ENCODE results near the gene CDAN1.
"Not testable (repeated sequence)": the region's sequence is repeated elsewhere in the genome, so short reads cannot be mapped to it uniquely, and the experiment has no call there.

CDAN1 gene
- 22.2 to 54.1 reads per million in 2 experiments for total RNA-seq

- DNase-seq (ENCODE audit: low read depth) = peak; percentile 88
These were observed at the start of gene CDAN1 for GRCh38 chr15:42736793-42737528. TSS of gene CDAN1 (minus strand) at chr15:42737128. CDS start at chr15:42737102, 26 bp downstream.

GRCh38 chr15:42785569-42785968 is 48.6 kb upstream of the CDAN1 start:
- no peak for DNase-seq (ENCODE audit: low read depth)

- no peak for DNase-seq (ENCODE audit: low read depth)
These were observed 47.8 kb upstream of the CDAN1 start for GRCh38 chr15:42784705-42785104.

DNA sequence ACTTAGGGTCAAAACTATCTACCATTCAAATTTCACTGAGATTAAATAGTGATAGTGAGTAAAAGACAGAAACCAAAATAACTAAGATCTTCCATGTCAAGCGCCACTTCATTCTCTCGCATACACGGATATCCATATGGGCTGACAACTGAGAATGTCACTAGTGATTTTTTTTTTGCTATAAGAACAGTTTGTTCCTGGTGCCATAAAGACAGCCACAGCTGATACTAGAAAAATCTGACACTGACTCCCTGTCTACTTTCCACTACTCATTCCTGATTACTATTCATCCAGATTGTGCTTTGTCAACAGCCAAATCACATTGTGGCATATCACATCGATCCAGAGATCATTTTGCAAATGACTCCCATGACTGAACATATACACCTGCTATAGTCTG is 45.8 kb upstream of the CDAN1 start:
- no peak for DNase-seq (ENCODE audit: low read depth)

DNA sequence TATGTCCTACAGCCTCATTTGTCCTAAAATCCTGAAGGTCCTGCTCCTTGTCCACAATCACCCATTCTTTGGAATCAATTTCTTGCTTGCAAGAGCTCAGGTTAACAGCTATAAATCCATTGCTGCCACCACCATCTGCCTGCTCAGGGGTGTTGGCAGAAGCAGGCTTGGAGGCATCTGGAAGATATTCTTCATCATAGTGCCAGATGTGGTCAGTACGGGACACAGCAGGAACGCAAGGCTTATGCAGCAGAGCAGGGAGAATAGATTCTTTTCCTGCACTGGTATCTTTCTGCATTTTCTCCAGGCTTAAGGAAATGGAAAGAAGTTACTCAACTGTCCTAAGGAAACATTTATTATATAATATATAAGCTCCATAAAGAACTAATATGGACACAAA is 38.5 kb upstream of the CDAN1 start:
- DNase-seq (ENCODE audit: low read depth) = no peak

GRCh38 chr15:42772901-42773300 is 36.0 kb upstream of the CDAN1 start:
- no peak for DNase-seq (ENCODE audit: low read depth)

DNA sequence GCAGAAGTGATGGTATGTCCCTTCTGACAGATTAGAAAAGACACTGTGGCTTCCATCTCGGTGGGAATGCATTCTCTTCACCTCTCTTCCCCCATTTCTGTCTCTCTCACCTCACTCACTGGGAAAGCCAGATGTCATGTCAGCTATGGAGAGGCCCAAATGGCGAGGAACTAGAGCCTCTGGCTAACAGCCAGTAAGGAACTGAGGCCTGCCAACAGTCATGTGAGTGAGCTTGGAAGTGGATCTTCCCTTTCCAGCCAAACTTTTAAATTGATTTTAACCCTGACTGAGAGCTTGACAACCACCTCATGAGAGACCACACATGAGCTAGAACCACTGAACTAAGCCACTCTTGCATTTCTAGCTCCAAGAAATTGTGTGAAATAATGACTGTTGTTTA is 35.2 kb upstream of the CDAN1 start:
- no peak for DNase-seq (ENCODE audit: low read depth)

DNA sequence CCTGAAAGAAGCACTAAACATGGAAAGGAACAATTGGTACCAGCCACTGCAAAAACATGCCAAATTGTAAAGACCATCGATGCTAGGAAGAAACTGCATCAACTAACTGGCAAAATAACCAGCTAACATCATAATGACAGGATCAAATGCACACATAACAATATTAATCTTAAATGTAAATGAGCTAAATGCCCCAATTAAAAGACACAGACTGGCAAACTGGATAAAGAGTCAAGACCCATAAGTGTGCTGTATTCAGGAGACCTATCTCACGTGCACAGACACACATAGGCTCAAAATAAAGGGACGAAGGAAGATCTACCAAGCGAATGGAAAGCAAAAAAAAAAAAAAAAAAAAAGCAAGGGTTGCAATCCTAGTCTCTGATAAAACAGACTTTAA is 29.2 kb upstream of the CDAN1 start:
- not testable (repeated sequence) for DNase-seq (ENCODE audit: low read depth)

- DNase-seq (ENCODE audit: low read depth) = not testable (repeated sequence)
These were observed 27.3 kb upstream of the CDAN1 start for GRCh38 chr15:42764154-42764731.

DNA sequence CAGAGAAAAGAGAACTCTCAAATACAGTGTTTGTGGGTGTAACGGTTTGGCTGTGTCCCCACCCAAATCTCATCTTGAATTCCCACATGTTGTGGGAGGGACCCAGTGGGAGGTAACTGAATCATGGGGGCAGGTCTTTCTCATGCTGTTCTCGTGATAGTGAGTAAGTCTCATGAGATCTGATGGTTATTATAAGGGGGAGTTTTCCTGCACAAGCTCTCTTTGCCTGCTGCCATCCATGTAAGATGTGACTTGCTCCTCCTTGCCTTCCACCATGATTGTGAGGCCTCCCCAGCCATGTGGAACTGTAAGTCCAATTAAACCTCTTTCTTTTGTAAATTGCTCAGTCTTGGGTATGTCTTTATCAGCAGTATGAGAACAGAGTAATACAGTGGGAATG is 24.9 kb upstream of the CDAN1 start:
- DNase-seq (ENCODE audit: low read depth) = not testable (repeated sequence)

- DNase-seq (ENCODE audit: low read depth) = no peak
These were observed 23.8 kb upstream of the CDAN1 start for GRCh38 chr15:42760759-42761158.

- no peak for DNase-seq (ENCODE audit: low read depth)
These were observed 22.2 kb upstream of the CDAN1 start for GRCh38 chr15:42759093-42759492.

GRCh38 chr15:42750306-42750705 is 13.4 kb upstream of the CDAN1 start:
- no peak for DNase-seq (ENCODE audit: low read depth)

DNA sequence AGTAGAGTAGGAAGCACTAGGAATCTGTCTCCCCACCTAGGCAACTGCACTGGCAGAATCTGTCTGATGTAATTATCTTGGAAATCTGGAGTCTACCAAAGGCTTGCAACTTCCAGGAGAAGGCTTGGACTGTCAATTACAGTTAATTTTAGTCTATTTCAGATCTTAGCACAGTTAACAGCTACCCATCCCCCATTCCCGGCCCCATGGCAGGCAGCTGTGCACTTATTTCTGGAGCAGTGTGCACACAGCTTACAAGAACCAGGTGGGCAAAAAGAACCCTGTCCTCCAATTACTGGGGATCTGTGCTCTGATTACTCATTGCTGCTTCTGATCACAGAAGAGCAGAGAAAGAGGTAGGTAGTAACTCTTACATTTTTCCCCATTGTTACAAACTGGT is 12.3 kb upstream of the CDAN1 start:
- no peak for DNase-seq (ENCODE audit: low read depth)

DNA sequence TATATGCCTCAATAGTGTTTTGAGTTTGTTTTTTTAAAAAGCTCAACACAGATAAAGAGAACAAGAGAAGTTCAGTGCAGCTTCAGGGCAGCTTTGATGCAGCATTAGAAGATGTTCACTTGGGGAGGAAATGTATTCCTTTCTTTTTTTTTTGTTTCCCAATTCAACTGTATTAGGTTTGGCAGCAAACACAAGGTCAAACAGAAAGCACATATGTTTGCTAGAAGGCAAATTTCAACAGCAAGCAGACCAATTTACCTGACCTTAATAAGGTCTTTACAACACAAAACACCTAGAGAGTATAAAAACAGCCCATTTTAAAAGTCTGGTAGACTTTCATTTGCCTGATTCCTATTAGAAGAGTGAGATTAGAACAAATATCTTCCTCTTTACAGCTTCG is 7.3 kb upstream of the CDAN1 start:
- DNase-seq (ENCODE audit: low read depth) = no peak

DNA sequence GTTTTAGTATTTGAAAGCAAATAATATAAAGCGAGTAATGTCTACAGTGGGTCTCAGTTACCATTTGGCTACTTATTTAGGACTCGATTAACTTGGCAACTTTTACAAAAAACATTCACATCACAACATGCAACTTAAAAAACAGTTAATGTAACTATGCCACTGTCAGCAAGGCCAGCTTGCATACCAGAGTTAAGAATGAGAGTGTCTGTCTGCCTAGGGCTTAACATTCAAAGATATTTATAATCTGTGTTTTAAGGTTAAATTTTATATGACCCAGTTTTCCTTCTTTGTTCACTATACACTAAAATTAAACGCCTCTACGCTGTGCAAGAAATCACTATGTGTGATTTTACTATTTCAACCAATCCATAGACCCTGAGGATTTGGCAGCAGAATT is 5.2 kb upstream of the CDAN1 start:
- DNase-seq (ENCODE audit: low read depth) = no peak

DNA sequence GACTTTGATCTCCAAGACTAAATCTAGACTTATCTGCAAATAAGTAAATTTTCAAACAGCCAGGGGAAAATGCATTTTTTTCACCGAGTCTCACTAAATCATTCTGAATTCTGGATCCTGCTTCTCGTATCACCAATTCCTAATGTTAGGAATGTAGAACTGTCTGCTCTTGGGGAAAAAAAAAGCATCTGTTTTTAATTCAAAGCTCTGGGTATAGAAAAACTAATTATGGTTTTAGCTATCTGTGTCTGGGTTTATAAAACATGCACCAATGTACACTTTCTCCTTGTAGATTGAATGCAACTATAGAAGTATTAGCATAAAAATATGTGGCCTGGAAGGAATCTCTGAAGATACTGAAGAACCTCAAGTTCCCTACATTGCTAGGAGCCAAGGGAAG is 4.8 kb upstream of the CDAN1 start:
- DNase-seq (ENCODE audit: low read depth) = no peak

DNA sequence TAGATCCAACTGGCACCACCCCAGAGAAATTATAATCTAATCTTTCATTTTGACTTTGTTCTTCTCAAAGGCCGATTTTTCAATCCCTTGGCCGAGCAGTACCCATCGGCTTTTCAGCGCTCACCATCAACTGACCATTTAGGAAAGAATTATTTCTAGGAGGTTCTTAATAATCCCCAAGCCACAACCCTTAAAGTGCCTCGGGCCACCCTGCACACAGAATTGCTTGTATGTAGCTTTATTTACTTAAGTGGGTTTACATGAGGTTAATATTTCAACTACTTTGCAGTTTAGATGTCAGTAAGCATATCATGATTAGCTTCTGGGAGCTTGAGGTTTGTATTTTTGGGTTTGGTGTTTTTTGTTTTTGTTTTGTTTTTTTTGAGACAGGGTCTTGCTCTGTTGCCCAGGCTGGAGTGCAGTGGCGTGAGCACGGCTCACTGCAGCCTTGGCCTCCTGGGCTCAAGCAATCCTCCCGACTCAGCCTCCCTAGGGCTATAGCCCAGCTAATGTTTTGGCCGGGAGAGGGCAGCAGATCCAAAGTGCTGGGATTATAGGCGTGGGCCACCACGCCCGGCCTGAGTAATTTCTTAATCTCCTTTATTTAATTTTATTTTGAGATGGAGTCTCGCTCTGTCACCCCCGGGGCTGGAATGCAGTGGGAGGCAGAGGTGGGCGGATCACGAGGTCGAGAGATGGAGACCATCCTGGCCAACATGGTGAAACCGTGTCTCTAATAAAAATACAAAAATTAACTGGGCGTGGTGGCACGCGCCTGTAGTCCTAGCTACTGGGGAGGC is 801 bp upstream of the CDAN1 start:
- no peak for DNase-seq (ENCODE audit: low read depth)

DNA sequence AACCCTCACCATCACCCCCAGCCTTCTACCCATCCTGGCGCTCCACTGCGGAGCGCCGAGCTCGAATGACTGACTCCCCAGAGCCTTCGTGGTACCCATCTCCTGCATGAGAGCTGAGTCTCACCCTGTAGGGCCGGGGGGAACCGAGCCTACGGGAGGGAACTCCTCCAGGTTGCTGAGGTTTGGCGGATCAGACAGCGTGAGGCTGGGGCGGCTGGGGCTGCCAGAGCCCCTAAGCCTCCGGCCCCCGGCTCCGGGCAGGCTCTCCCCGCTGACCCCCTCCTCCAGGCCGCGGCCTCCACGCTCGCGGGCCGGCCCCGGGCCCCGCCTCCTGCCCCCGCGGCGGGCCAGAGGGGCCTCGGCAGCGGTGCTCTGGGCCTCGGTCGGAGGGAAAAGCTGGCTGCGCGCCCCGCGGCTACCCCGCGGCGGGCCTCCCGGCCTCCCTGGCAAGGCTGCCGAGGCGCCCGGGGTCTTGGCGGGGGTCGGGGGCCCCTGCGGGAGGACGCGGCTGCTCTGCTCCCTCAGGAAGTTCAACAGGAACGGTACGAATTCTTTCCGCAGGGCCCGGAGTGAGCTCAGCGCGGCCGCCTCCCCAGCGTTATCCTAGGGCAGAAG is 643 bp downstream of the CDAN1 start:
- DNase-seq (ENCODE audit: low read depth) = no peak

- DNase-seq (ENCODE audit: low read depth) = no peak
These were observed 1.4 kb downstream of the CDAN1 start for GRCh38 chr15:42735382-42736165.

GRCh38 chr15:42734076-42734672 is 2.8 kb downstream of the CDAN1 start:
- DNase-seq (ENCODE audit: low read depth) = no peak

Measured in T follicular helper cell (primary cell).